H1 (cell line): ENCODE data around the gene FOXC2. TPM values are rescaled to one million over a fixed set of nuclear protein-coding genes. Genes with fewer than 3 reads are reported as not detected.

Source experiments
- BACH1 ChIP-seq: IDR thresholded peaks from 2 replicates; pipeline ENCODE4 v1.6.1; 2012; ENCODE audit warnings: low read length, improper control_type of control experiment
- BCL11A ChIP-seq, 2 experiments: IDR thresholded peaks; one replicate each; pipeline ENCODE4 v1.6.1; 2011; ENCODE audit warnings: low read depth in 2 of 2, low read length in 2 of 2, mild to moderate bottlenecking in 2 of 2
- CBX8 ChIP-seq: fragments of 300-800, 300-1000 bp; sonication (generic); IDR thresholded peaks from 2 replicates; pipeline ENCODE4 v1.7.1; 2016; ENCODE audit warnings: low read depth, low read length, borderline replicate concordance
- CEBPB ChIP-seq: IDR thresholded peaks from 2 replicates; pipeline ENCODE4 v1.6.1; 2012; ENCODE audit warnings: low read depth, low read length
- CHD1 ChIP-seq: IDR thresholded peaks from 2 replicates; pipeline ENCODE4 v1.6.1; 2012; ENCODE audit warnings: low read depth, low read length, improper control_type of control experiment
- CHD2 ChIP-seq: IDR thresholded peaks from 2 replicates; pipeline ENCODE4 v1.6.1; 2012; ENCODE audit warnings: low read length, improper control_type of control experiment
- CREB1 ChIP-seq: IDR thresholded peaks from 2 replicates; pipeline ENCODE4 v1.6.1; 2012; ENCODE audit warnings: inconsistent platforms
- CTBP2 ChIP-seq: IDR thresholded peaks from 2 replicates; pipeline ENCODE4 v1.7.0; 2011; ENCODE audit warnings: borderline replicate concordance, mild to moderate bottlenecking, moderate library complexity, mixed read lengths, low read length; ENCODE audit not compliant: insufficient read depth, insufficient read length
- FOSL1 ChIP-seq: IDR thresholded peaks from 2 replicates; pipeline ENCODE4 v1.6.1; 2011; ENCODE audit warnings: mild to moderate bottlenecking, low read depth, low read length, moderate library complexity; ENCODE audit not compliant: insufficient read depth
- GABPA ChIP-seq: IDR thresholded peaks from 2 replicates; pipeline ENCODE4 v1.6.1; 2011; ENCODE audit warnings: mild to moderate bottlenecking, low read length, moderate library complexity, borderline replicate concordance; ENCODE audit not compliant: insufficient read depth
- GTF2F1 ChIP-seq: IDR thresholded peaks from 2 replicates; pipeline ENCODE4 v1.6.1; 2012; ENCODE audit warnings: low read depth, low read length, improper control_type of control experiment, borderline replicate concordance
- JUN ChIP-seq: IDR thresholded peaks from 2 replicates; pipeline ENCODE4 v1.6.1; 2011; ENCODE audit warnings: low read depth, mild to moderate bottlenecking, improper control_type of control experiment, low read length
- KDM1A ChIP-seq: fragments of 200-600, 300-600 bp; sonication (generic); IDR thresholded peaks from 2 replicates; pipeline ENCODE4 v1.7.1; 2016; ENCODE audit warnings: mild to moderate bottlenecking, low read length, borderline replicate concordance
- NANOG ChIP-seq: IDR thresholded peaks from 2 replicates; pipeline ENCODE4 v1.6.1; 2011; ENCODE audit warnings: low read length, low read depth, mild to moderate bottlenecking, inconsistent platforms; ENCODE audit not compliant: insufficient read depth, poor library complexity, severe bottlenecking
- NRF1 ChIP-seq: IDR thresholded peaks from 2 replicates; pipeline ENCODE4 v1.6.1; 2011; ENCODE audit warnings: mild to moderate bottlenecking, low read depth, low read length, improper control_type of control experiment
- POU5F1 ChIP-seq: IDR thresholded peaks from 2 replicates; pipeline ENCODE4 v1.6.1; 2011; ENCODE audit warnings: low read depth, mild to moderate bottlenecking, low read length, moderate library complexity
- RAD21 ChIP-seq, 2 experiments: IDR thresholded peaks in 1 of 2; conservative IDR thresholded peaks in 1 of 2; 2 replicates each; pipeline ENCODE4 v1.6.1; 2011; ENCODE audit warnings: low read depth in 2 of 2, low read length in 2 of 2, improper control_type of control experiment in 1 of 2, inconsistent platforms in 1 of 2, mild to moderate bottlenecking in 1 of 2, moderate library complexity in 1 of 2
- SIN3A ChIP-seq, 2 experiments: IDR thresholded peaks in 1 of 2; conservative IDR thresholded peaks in 1 of 2; 2 replicates each; pipeline ENCODE4 v1.6.1; 2011 to 2012; ENCODE audit warnings: low read length in 2 of 2, improper control_type of control experiment in 1 of 2, low read depth in 1 of 2, mild to moderate bottlenecking in 1 of 2
- SIX5 ChIP-seq: IDR thresholded peaks from 2 replicates; pipeline ENCODE4 v1.6.1; 2011; ENCODE audit warnings: mild to moderate bottlenecking, low read depth, low read length
- SRF ChIP-seq: IDR thresholded peaks from 2 replicates; pipeline ENCODE4 v1.6.1; 2011; ENCODE audit warnings: mild to moderate bottlenecking, low read depth, low read length, moderate library complexity
- TAF1 ChIP-seq: IDR thresholded peaks from 2 replicates; pipeline ENCODE4 v1.6.1; 2011; ENCODE audit warnings: mild to moderate bottlenecking, low read depth, low read length
- TAF7 ChIP-seq: optimal IDR thresholded peaks from 2 replicates; pipeline ENCODE3; 2011; ENCODE audit warnings: low read depth, mild to moderate bottlenecking, inconsistent platforms, low read length, moderate library complexity, borderline replicate concordance
- TEAD4 ChIP-seq: IDR thresholded peaks from 2 replicates; pipeline ENCODE4 v1.6.1; 2012; ENCODE audit warnings: low read depth, low read length, inconsistent platforms, mixed read lengths
- YY1 ChIP-seq: IDR thresholded peaks from 2 replicates; pipeline ENCODE4 v1.6.1; 2011; ENCODE audit warnings: low read depth, mild to moderate bottlenecking, low read length
- polyA plus RNA-seq, 7 experiments: library from polyadenylated mRNA; depleted of rRNA in 3 of 7; stranded (reverse) in 5 of 7; unstranded in 2 of 7; fragments of >200 nt in 5 of 7; fragments of 200-250 nt in 2 of 7; gene quantifications; 1 replicate in 5 of 7; 2 replicates in 1 of 7; 4 replicates in 1 of 7; pipeline versions ENCODE4 v1.2.1 to v1.2.3, GENCODE V29; 2011 to 2013; ENCODE audit warnings: missing spikeins in 2 of 7, mixed read lengths in 2 of 7
- total RNA-seq: library from RNA; stranded (reverse); fragmentation: NEBNext Ultra II Directional; extraction: Animal tissue kit (Norgen Biotek cat#: 25700); gene quantifications from 2 replicates; pipeline ENCODE4 v1.2.1, GENCODE V29; 2021

Gene FOXC2
- total and polyA plus RNA-seq, 2 of the 8 experiments (the other 6 are each of a cell fraction or from before 2014, with no cell fraction given) = 0.09 TPM; not detected in 1

GRCh38 chr16:86563469-86564345 is 2.9 kb upstream of the FOXC2 start (continued):
- TF ChIP-seq RAD21 (IDR thresholded peaks at IDR 0.05 in 1 of 2, conservative IDR thresholded peaks at IDR 0.05 in 1 of 2; ENCODE audit: low read depth in 2 of 2, low read length in 2 of 2) (peak; percentile 100), CBX8 (no peak), JUN (no peak), NANOG (no peak), TAF1 (no peak), POU5F1 (no peak), BCL11A (IDR thresholded peaks at IDR 0.05; ENCODE audit: low read depth in 2 of 2, low read length in 2 of 2) (no peak), TEAD4 (0 out of 2 replicates have a peak, but pooled peaks have one; percentile 3), SIX5 (no peak), FOSL1 (no peak), YY1 (no peak), CREB1 (peak; percentile 51; the same call in 1 of the 2 replicates), NRF1 (no peak), GABPA (no peak), GTF2F1 (0 out of 2 replicates have a peak, but pooled peaks have one; percentile 22), SIN3A (conservative IDR thresholded peaks at IDR 0.05 in 1 of 2, IDR thresholded peaks at IDR 0.05 in 1 of 2; ENCODE audit: low read depth in 1 of 2, low read length in 2 of 2) (peak in 1 of 2 experiments; percentile 13; a peak in 1 of 4 replicates), CHD1 (no peak), KDM1A (no peak), CHD2 (no peak), SRF (no peak), CEBPB (no peak), TAF7 (no peak), CTBP2 (no peak), BACH1 (peak; percentile 55; the same call in 1 of the 2 replicates)
